Mucosa of gallbladder (tissue), 1 donor: Measurements from ENCODE around the gene DGUOK. TPM values are rescaled to one million over a fixed set of nuclear protein-coding genes. Genes with fewer than 3 reads are reported as not detected.
"Not testable (repeated sequence)": the region's sequence is repeated elsewhere in the genome, so short reads cannot be mapped to it uniquely, and the experiment has no call there.

Experiments used
- DNase-seq: peaks from one replicate; pipeline ENCODE4 v3.0.0-alpha.2; 2020; ENCODE audit warnings: low spot score
- total RNA-seq: library from RNA; stranded (reverse); gene quantifications from one replicate; pipeline ENCODE4 v1.2.1, GENCODE V29; 2021
- donor health status: DM: no; HTN: no; CAD: no.

Gene DGUOK
- 45.4 TPM for total RNA-seq

DNA sequence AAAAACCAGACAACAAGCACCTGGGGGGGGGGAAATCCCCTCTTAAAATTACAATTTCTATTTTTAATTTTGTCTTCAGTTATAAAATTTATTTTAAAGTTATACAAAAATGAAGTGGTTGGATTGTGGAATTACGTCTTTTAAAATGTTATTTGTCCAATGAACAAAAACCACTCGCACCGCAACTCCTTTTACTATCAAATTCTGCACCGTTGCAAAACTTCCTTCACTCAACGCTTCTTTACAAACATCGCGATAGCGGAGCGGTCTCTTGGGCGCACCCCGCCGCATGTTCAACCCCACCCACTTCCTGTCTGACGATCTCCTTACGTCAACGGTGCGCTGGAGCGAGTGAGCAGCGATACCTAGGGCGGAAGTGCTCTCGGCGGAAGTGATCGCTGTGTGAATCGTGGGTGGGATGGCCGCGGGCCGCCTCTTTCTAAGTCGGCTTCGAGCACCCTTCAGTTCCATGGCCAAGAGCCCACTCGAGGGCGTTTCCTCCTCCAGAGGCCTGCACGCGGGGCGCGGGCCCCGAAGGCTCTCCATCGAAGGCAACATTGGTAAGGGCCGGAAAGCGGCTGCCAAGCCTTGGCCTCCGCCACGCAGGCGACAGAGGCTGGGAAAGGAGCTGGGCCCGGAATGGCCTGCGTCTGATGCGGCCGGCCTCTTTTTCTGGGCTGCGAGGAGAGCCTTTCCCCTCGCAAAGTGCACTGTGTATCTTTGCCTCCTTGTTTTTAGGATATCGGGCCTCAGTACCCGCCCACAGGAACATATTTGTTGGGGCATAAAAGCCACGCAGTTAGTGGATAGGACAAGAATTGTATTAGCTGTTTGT, at the start of gene DGUOK:
Gene DGUOK (plus strand): TSS at position 388 of the 835 bp plus-strand sequence. CDS start 31 bp downstream, at position 419.
- DNase-seq: peak; percentile 99

DNA sequence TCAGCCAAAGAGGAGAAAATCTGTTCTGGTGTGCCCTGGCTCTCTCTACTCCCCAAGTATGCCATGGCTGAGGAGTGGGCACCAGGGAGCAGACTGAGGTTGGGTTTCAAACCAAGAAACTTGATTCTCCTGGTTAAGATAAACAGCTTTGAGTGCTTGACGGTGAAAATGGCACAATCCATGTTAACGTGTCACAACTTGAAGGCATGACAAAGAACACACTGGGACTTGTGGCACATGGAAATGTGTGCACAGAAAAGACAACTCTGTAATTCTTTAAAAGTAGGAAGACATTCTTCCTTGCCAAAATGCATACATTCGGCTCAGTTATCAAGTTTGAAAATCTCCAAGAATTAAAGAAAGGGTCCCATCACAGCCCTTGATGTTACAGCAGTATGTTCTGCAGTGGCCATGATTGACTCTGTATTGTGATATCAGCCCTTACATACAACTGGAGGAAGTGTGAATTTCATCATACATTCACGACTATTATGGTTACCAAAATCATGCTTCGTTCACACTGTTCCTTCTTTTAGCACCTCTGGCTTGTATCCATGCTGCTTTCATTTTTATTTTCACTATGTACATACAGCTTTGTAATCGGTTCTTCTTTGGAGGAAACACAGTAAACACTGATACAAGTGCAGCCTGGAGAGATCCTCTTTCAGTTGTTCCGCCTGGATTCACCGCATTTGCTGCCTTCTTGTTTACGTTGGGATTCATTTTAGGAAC, 49.4 kb upstream of the DGUOK start:
- DNase-seq: no peak

DNA sequence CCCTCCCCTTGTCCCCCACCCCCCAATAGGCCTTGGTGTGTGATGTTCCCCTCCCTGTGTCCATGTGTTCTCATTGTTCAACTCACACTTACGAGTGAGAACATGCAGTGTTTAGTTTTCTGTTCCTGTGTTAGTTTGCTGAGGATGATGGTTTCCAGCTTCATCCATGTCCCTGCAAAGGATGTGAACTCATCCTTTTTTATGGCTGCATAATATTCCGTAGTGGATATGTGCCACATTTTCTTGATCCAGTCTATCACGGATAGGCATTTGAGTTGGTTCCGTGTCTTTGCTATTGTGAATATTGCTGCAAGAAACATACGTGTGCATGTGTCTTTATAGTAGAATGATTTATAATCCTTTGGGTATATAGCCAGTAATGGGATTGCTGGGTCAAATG, 48.7 kb upstream of the DGUOK start:
- not testable (repeated sequence) for DNase-seq

DNA sequence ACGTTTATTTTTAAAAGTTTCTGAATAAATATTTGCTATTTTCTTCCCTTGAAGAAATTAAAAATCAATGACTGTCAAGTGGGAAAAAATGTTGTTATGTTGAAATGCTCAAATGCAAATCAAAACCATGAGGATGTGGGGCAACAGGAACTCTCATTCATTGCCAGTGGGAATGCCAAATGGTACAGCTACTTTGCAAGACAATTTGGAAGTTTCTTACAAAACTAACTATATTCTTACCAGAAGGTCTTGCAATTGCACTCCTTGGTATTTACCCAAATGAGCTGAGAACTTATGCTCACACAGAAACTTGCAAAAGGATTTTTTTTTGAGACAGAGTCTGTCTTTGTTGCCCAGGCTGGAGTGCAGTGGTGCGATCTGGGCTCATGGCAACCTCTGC, 41.3 kb upstream of the DGUOK start:
- DNase-seq: no peak

DNA sequence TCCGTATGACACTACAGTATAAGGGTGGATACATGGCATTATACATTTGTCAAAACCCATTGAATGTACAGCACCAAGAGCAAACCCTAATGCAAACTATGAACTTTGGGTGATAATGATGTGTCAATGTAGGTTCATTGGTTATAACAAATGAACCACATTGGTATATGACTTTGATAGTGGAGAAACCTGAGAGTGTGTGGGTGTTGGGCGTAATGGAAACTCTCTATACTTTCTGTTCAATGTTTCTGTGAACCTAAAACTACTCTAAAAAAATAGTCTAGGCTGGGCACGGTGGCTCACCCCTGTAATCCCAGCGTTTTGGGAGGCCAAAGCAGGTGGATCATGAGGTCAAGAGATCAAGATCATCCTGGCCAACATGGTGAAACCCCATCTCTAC, 40.3 kb upstream of the DGUOK start:
- DNase-seq: no peak

DNA sequence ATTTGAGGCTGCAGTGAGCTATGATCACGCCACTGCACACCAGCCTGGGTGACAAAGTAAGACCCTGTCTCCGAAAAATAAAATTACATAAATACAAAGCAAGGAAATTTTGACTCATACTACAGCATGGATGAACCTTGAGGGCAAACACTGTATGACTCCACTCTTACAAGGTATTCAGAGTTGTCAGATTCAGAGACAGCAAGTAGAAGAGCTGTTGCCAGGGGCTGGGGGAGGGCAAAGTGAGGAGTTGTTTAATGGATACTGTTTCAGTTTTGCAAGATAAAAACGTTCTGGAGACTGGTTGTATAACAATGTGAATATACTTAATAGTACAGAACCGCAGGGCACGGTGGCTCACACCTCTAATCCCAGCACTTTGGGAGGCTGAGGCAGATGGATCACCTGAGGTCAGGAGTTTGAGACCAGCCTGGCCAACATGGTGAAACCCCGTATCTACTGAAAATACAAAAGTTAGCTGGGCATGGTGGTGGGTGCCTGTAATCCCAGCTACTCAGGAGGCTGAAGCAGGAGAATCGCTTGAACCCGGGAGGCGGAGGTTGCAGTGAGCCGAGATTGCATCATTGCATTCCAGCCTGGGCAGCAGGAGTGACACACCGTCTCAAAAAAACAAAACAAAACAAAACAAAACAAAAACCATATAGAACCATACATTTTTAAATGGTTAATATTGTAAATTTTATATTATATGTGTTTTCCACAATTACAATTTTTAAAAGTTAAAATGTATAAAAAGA, 38.9 kb upstream of the DGUOK start:
- DNase-seq: not testable (repeated sequence)

DNA sequence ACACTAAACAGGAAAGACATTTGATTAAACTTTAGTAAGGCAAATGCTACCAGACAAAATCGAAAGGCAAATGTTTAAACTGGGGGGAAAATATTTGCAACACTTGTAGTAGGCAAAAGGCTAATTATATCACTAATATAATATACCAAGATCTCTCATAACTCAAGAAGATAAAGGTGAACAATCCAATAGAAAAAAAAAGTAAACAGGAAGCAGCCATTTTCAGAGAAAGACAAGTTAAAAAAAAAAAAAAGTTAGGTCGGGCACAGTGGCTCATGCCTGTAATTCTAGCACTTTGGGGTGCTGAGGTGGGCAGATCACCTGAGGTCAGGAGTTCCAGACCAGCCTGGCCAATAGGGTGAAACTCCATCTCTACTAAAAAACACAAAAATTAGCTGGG, 38.3 kb upstream of the DGUOK start:
- DNase-seq: no peak

DNA sequence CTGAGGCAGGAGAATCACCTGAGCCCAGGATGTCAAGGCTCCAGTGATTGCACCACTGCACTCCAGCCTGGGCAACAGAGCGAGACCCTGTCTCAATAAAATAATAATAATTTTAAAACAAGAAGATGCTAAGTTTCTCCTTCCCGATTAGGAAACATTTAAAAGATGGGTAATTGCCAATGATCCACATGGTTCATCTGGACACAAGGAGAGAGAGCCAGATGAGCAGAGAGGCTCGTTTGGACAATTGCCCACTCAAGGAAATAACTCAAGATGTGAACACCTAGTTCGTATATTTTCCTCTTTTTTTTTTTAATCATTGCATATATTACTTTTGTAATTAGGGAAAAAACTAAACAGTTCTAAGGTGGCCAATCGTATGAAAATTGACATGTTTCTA, 37.5 kb upstream of the DGUOK start:
- DNase-seq: no peak

DNA sequence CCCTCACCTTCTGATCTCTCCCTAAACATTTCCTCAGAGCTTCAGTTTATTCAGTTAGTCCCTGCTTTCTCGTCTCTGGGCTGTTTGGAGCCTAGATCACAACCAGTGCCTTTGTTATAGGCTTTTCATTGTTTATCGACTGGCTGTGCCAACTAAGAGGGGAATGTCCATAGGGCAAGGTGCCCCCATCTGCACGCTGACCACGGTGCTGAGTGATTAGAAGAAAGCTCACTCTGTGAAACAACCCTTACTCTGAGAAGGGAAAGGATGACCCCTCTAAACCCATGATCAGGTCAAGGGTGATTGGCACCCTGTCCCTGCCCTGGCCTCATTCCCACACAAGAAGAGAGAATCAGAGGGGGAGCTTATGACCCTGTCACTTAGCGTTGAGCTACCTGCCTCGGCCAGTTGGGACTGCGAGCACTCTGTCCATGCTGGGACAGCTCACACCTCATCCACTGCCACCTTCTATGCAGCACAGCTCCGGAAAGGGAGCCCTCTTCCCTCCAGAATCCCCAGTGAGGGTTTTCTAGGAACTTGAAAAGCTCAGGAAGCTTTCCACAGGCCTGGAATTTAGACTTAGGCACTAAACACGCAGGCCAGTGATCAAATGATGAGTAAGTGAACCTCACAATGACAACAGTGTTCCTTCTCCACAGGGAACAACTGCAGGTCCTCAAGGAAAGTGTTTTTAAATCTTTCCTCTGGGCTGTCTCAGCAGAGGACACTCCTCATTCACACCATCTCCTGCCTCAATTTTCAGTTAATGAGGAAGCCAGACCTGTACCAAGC, 36.2 kb upstream of the DGUOK start:
- no peak for DNase-seq

DNA sequence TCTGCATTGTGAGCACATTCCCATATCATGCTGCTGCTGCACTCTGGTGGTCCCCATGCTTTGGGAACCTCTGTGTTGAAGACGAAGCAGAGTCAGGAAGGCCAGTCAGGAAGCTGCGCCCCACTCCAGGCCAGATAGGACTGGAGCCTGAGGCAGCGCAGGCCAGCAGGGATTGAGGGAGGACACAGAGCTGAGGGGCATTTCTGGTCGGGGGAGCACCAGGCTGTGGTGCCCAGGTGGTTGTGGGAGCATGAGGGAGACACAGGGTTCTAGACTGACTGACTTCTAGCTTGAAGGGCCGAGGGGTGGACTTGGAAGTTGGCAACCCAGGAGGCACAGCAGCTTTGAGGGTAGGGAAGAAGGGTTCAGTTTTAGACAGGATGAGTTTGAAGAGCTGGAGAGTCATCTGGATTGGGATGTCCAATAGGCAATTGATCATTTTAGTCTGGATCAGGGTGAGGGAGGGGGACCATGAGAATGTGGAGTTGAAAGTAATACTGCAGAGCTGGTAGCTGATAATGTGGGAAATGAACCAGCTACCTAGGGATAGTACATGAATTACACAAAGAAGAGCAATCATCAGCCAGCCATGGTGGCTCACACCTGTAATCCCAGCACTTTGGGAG, 35.3 kb upstream of the DGUOK start:
- no peak for DNase-seq

DNA sequence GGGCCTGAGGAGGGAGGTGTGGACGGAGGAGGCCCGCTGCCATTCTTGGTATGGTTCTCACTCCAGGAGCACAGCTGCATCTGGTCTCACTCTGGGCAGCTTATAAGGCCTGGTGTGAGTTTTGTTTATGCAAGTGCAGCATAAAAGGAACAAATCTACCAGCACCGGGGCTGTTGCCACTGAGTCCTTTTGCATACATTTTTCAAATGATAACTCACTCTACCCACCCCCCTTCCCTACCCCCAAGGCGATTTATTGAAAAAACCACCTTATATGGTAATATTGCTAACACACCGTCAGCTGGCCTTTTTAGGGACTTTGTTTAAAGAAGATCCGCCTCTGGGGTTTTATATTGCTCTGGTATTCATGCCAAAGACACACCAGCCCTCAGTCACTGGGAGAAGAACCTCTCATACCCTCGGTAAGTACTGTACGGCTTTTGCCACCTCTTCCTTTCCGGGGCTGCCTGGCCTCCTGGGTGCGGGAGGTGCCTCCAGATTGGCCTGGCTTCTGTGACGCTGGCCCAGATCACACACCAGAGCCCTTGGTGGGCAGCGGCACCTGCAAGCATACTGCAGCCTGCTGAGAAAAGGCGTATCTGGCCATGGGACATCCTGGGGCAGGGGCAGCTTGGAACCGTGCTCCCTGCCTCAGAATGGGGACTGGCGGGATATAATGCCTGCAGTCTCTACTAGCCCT, 33.9 kb upstream of the DGUOK start, which contains the start of gene ACTG2:
Gene ACTG2 (plus strand): TSS at position 378 of the 699 bp plus-strand sequence. CDS start 8,304 bp downstream, outside the sequence.
- DNase-seq: peak; percentile 55

DNA sequence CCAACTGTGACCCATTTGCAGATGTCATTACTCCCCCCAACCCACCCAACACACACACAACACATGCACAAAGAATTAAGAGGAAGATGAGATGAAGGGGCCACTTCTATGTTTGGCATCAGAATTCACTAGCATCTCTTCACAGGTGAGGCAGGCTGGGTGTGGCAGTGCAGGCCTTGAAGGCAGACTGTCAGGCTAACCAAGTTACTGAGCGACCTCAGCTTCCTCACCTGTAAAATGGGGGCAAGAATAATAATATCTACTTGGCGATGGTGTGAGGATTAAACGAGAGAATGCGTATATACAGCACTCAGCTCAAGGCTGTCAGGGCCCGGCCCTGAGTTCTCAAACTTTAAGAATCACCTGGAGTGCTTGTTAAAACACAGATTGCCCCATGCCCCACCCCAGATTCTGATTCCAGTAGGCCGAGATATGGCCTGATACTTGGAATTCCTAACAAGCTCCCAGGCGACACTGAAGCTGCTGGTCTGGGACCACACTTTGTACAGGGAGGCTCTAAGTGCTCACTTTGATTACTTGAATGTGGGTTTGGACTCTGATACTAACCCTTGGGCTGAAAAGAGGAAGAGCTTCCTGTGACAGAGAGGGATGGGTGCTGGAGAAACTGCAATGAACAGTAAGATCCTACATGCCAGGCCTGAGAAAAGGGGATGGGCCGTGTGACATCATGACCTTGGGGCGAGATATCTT, 32.8 kb upstream of the DGUOK start:
- no peak for DNase-seq

DNA sequence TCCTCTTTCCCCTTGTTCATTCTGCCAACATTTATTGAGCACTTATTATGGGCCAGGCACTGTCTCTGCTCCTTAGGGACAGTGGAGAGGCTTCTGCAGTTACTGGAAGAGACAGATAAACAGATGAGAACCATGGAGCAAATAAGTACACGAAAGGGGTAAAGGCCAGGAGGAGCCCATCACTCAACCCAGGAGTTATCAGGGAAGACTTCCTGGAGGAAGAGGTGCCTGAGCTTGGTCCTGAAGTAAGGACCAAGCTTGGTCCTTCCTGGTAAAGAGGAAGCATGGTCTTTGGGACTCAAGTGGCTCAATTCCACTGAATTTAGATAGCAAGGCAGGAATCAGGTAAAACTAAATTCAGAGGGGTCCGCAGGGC, 32.2 kb upstream of the DGUOK start:
- no peak for DNase-seq

DNA sequence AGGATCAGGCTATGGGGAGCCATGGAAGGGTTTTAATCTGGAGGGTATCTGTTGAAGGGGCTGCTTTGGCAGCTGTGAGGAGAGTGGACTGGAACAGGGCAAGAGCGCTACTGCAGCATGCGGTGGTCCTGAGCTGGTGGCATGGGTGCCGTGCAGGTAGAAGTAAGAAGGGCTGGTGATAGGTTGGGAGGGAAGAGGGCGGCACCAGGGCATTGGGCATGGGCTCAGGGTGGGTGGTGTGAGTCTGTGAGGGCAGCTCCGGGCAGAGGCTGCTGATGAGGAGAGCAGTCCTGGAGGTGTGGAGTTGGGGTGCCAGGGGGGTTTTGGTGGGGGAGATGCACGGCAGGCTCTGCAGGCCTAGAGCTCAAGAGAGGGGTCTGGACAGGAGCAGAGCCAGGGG, 31.8 kb upstream of the DGUOK start:
- no peak for DNase-seq

DNA sequence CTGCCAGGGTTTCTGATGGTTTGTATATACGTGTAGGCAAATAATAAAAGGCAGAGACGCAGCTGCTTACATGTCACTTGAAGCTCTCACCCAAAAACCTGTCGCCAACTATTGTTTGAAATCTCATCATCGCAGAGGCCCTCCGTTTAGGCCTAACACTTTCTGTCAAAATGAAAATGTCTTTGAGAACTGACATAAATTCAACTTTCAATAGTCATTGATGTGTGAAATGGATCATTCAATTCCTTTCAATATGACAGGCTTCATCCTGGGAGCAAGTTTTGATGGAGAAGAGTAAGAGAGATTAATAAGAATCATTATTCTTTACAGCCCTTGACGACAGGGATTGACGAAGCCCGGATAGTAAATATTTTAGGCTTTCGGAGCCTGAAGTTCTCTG, 31.2 kb upstream of the DGUOK start:
- no peak for DNase-seq

DNA sequence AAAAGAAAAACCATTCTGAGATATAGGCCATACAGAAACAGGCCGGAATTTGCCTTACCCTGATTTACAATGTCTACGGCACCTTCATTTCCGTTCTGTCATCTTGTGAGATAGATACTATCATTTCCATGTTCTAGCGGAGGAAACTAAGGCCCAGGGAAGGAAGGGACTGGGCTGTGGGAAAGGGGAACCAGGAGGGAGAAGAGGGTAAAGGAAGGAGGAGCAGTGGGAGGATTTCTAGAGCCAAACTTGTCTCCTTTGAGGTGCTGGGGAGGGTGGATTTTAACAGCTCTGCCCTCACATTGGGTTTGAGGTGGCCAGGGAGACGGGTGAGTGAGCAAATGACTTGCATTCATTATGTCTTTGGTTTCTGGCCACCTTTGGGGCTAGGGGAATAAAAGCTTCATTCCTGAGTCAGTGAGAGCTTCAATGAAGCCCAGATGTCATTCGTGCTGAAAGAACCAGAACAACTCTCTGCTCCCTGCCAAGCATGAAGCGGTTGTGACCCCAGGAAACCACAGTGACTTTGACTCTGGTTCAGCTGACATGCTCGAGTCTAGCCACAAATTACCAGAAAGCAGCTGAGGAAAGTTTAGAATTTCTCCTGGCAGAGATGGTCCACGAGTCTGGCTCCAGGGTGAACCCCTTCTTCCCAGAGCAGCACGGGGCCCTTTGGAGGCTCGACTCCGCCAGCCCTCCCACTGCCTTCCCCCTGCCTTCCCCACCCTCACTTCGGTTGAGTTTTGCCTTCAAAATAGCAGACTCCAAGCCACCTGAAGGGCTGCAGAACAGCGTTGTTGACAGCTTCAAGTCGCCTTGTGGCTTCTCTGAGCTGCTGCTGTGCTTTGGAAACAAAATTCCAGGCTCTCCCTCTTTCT, 30.1 kb upstream of the DGUOK start:
- DNase-seq: peak; percentile 43

DNA sequence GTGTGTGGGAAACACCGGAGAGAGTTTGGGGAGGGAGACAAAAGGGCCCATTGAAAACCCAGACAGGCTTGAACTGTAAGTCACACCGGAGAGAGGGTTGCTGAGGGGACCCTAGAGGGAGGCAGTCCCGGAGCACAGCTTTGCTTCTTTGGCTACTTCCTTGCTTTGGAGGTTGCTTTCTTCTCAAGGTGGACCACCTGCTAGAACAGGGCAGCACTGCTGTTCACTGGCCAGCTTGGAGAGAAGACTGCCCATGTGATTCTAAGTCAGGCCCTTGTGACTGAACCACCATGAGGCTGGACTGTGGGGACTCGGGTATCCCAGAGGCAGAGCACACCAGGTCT, 29.5 kb upstream of the DGUOK start:
- no peak for DNase-seq

DNA sequence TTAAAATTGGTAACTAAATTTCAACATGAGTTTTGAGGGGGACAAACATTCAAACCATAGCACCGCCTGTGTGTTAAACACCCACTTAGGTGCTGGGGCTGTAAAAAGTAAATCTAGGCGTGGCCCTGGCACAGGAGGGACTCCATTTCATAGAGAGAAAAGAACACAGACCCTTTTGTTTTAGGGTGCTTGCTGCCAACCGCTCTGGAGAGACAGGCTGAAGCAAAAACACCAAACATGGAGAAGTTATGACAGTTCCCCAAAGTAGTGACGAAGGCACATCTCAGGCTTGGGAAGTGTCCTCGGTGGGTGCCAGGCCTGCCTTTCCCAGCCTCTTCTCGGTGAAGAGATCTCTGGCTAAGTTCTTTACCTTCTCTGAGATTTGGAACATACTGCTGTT, 28.7 kb upstream of the DGUOK start:
- no peak for DNase-seq

DNA sequence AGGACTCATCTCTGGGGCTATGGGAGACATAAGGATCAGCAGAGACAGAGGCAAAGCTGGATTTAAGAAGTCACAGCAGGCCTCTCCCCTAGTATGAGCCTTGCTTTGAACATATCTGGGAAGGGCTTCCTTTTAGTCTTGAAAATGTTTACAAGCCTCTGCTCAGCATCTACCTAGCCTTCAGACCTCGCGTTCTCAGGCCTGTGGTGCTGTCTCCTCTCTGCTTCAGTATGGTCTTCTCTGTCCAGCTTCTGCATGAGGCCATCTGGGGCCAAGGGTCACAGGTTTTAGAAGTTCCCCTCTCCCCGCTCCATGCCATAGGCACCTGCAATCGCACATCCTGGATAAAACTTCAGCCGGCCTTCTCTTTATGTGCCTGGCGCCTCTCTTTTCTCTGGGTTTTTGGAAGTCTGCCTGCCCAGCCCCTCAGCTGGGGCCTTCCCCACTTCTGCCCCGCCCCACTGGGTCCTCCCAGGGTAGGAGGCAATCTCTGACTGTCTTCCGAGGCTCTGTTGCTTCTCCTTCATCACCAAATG, 26.8 kb upstream of the DGUOK start:
- no peak for DNase-seq
